ENCODE measurements around the gene CDK19. TPM values are rescaled to one million over a fixed set of nuclear protein-coding genes. Genes with fewer than 3 reads are reported as not detected.

The CDK19 gene
- total RNA-seq, 1 experiment from 2014 or later, result 7.0 TPM

GRCh38 chr6:110613356-110613755 is 201.9 kb downstream of the CDK19 start:
- Histone ChIP-seq H4K5ac (ENCODE audit: insufficient read length, low read depth, low read length) (no peak overlapping the region), H3K4me2 (ENCODE audit: insufficient read depth, insufficient read length, low read length) (no peak overlapping the region), H4K8ac (replicated peaks; ENCODE audit: insufficient read length, low read depth, low read length) (no peak overlapping the region), H3K4me1 (ENCODE audit: insufficient read depth, low read length) (peaks cover 6% of the 10 kb centered on the region), H2BK120ac (ENCODE audit: low read depth, low read length, poor library complexity, severe bottlenecking) (no peak overlapping the region), H2AK5ac (ENCODE audit: insufficient read length, low read length) (no peak overlapping the region), H3K18ac (ENCODE audit: insufficient read length, low read depth, low read length) (no peak overlapping the region), H3K23me2 (ENCODE audit: insufficient read length, low read depth, low read length, poor library complexity, severe bottlenecking) (no peaks in the 10 kb centered on the region), H3K4ac (ENCODE audit: low read depth, low read length) (no peak overlapping the region), H3K23ac (ENCODE audit: insufficient read length, low read depth, low read length) (no peak overlapping the region), H3K79me1 (ENCODE audit: insufficient read depth, low read depth, low read length, poor library complexity, severe bottlenecking) (no peaks in the 10 kb centered on the region), H3T11ph (ENCODE audit: low read length) (no peak overlapping the region), H3K9ac (ENCODE audit: extremely low read depth, insufficient read length, low read length) (no peak overlapping the region), H3K9me3 (ENCODE audit: control insufficient read depth, low read depth, low read length) (no peaks in the 10 kb centered on the region), H4K20me1 (ENCODE audit: control insufficient read depth, insufficient read depth, insufficient read length) (no peaks in the 10 kb centered on the region), H3K27me3 (ENCODE audit: insufficient read depth, low read length) (no peaks in the 10 kb centered on the region), H3K56ac (ENCODE audit: insufficient read length, low read depth, low read length) (no peak overlapping the region), H2AFZ (ENCODE audit: low read length) (no peak overlapping the region), H3K79me2 (ENCODE audit: insufficient read depth, low read length) (no peaks in the 10 kb centered on the region), H2BK15ac (ENCODE audit: low read depth, low read length) (no peak overlapping the region), H4K91ac (ENCODE audit: insufficient read length, low read depth, low read length) (no peak overlapping the region), H3K27ac (ENCODE audit: insufficient read length, low read depth, low read length) (no peak overlapping the region), H2BK12ac (ENCODE audit: insufficient read length, low read depth, low read length) (no peak overlapping the region), H3K14ac (ENCODE audit: insufficient read depth, low read length) (no peak overlapping the region), H2BK20ac (ENCODE audit: low read depth, low read length, poor library complexity, severe bottlenecking) (no peak overlapping the region), H2BK5ac (ENCODE audit: insufficient read length, low read length) (no peak overlapping the region)
- Mint-ChIP-seq H3K4me3 (no peak overlapping the region), H3K27me3 (ENCODE audit: low read depth) (no peaks in the 10 kb centered on the region), H3K4me1 (peaks cover 43 to 45% of the 10 kb centered on the region in 2 experiments), H3K27ac (no peak overlapping the region), H3K9me3 (no peaks in the 10 kb centered on the region), H3K36me3 (ENCODE audit: insufficient read depth in 1 of 3, low read depth in 3 of 3) (peaks cover 2 to 8% (median 6%) of the 10 kb centered on the region in 3 experiments; a peak in 4 of 7 replicates)
- no peak for DNase-seq
- TF ChIP-seq CTCF (conservative IDR thresholded peaks at IDR 0.05), result no peak
- no CpG with 5 or more reads among the region's 6 CpGs for WGBS (ENCODE audit: extremely low coverage, insufficient read length, low lambda C conversion rate)

All from H9 (cell line).